IPS DF 19.7 (cell line): Measurements from ENCODE around the gene TRIM25.

Source experiments
- DNase-seq: peaks from one replicate; pipeline ENCODE4 v3.0.0-alpha.2; 2013; ENCODE audit warnings: low read depth, low spot score

The TRIM25 gene

GRCh38 chr17:56928586-56928985, 14.7 kb upstream of the TRIM25 start:
- DNase-seq: no peak

- DNase-seq: no peak
These were observed 12.9 kb upstream of the TRIM25 start for GRCh38 chr17:56926704-56927103.

DNA sequence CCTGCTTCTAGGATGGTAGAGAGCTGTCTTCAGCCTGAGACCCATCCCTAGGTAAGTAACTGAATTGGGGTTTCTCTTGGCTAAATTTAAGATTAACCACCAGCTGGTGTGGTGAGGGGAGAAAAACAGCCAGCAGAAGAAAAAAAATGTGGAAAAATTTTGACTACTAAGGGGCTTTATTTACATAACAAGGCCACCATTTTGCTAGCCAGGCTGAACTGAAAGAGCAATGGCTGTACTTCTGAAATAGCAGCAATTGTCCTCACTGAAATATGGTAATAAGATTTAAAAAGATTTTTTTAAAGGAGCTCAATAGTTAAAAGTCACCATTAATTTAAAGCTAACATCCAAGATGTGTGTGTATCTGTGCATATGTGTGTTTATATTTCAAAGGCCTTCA, 12.4 kb upstream of the TRIM25 start:
- DNase-seq: no peak

- no peak for DNase-seq
These were observed 11.2 kb upstream of the TRIM25 start for GRCh38 chr17:56925088-56925487.

- no peak for DNase-seq
These were observed 5.9 kb upstream of the TRIM25 start for GRCh38 chr17:56919717-56920116.

- no peak for DNase-seq
These were observed 5.1 kb upstream of the TRIM25 start for GRCh38 chr17:56918916-56919315.

- DNase-seq: no peak
These were observed 3.9 kb upstream of the TRIM25 start for GRCh38 chr17:56917559-56918296.

DNA sequence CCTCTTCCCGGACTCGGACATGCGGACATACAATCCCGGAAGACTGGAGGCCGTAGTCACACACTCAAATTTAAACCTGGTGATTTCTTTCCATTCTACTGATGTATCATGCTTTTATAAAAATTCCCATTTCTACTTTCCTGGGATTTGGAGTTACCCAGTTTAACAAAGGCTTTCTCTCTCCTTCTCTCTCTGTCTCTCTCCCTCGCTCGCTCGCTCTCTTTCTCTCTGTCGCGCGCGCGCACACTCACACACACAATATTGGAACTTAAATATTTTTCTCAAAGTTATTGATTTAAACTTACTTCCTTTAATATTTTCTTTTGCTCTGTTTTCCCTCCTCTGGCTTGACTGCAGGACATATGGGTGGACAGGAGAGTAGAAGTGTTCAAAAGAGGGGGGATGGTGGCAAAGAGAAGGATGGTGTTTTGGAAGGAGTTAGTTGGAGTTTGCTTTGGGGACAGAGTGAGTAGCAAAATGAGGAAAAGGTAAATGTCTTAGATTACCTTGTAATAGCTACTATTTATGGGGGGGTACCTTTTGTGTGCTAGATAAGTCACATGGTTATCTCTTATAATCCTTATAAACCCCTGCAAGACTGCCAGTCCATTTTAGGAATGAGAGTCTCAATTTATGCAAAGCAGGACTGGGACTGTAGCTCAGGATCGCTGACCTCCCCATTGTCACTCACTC, 878 bp upstream of the TRIM25 start:
- no peak for DNase-seq

GRCh38 chr17:56913353-56913866, 439 bp downstream of the TRIM25 start:
- no peak for DNase-seq

DNA sequence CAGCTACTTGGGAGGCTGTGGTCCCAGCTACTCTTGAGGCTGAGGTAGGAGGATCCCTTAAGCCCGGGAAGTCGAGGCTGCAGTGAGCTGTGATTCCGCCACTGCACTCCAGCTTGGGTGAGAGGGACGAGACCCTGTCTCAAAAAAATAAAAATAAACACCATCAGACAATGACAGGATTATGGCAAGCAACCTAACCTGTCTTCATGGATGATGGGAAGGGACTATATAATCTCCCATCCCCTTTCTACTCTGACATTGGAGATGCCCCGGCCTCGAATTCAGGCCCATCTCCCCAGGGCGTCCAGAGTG, 893 bp downstream of the TRIM25 start:
- no peak for DNase-seq

DNA sequence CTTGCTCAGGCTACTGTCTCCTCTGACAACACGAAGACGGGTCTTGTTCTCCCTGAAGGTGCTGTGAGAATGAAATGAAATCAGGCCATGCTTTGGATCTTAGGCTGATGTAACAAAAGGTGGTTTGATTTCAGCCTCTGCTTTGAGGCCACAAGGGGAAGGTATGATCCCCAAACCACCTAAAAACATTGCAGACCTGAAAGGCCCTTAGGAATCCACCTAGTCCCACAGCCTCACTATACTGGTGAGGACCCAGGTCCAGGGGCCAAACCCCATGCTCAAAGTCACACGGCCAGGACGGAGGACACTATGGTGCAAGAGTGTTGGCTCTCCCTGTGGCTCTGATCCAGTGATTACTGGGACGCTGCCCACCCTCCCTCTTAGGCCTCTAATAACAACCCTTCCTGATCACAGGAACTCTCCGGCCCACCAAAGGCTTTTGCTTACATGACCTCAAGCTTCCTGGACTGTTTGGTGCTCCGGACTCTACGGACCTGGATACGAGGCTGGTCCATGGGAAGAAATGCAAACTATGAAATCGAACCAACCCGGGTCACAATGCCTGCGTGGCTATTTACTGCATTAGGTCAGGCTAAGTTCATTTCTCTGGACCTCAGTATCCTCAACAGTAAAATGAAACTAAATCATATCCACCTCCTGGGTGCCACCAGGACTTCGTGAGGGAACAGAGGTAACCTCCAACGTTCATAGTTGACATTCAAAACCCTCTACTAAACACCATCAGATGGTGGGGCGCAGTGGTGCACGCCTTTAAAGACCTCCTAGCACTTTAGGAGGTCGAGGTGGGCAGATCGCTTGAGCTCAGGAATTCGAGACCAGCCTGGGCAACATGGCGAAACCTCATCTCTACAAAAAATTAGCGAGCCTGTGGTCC, 1.5 kb downstream of the TRIM25 start:
- no peak for DNase-seq

DNA sequence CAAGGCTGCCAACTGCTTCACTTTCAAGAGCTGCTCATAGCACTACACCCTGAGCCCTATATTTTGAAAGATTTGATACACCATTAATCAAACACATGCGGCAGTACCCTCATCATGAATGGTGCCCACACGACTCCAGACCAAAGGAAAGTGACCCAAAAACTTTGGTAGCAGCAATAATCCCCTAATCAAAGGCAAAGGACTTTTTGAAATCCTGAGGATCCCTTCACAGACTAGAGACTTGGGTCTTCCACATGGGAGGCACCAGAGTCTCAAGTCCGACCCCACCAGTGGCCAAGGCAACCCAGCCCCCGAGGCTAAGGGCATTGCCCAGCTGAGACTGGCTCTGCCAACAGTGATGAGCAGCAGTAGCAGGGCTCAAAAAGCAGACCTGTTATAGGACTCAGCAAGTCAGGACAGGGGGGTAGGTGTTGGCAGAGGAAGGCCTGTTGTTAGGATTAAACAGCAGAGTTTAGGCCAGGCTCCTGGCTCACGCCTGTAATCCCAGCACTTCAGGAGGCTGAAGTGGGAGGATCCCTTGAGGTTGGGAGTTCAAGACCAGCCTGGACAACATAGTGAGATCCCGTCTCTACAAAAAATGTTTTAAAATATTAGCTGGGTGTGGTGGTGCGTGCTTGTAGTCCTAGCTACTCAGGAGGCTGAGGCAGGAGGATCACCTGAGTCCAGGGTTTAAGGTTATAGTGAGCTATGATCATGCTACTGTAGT, 3.2 kb downstream of the TRIM25 start:
- DNase-seq: no peak

DNA sequence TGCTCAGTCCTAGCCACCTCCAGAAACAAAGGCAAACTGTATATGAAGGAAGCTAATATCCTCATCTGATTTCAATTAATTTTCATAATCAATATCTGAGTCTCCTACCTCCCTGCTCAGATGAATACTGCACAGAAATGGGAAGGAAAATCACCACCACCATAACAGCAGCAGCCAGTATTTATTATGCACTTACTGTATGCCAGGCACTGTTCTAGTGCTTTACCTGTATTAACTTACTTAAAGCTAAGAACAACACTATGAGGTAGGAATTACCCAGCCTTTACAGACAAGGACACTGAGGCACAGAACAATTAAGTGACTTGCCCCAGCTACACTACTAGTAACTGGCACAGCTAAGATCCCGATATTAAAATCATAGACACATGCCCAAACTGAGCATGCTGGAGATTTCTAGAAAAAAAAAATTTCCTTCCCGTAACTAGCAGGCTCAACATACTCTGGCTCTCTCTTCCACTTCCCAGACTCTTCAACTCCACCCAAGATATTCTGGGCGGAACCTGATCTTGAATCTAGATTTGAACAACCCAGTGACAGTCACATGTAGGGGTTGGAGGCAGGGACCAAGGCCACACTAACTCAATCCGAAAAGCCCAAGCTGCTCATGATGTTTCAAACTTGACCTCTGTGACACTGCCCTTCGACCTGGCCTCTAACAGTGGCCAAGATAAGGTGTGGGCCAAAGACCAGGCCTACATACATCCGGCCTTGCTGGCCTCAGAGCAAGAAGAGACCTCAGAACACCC, 3.9 kb downstream of the TRIM25 start:
- no peak for DNase-seq

- DNase-seq: no peak
These were observed 5.8 kb downstream of the TRIM25 start for GRCh38 chr17:56908001-56908542.

GRCh38 chr17:56903560-56903959, 10.3 kb downstream of the TRIM25 start:
- DNase-seq: no peak

DNA sequence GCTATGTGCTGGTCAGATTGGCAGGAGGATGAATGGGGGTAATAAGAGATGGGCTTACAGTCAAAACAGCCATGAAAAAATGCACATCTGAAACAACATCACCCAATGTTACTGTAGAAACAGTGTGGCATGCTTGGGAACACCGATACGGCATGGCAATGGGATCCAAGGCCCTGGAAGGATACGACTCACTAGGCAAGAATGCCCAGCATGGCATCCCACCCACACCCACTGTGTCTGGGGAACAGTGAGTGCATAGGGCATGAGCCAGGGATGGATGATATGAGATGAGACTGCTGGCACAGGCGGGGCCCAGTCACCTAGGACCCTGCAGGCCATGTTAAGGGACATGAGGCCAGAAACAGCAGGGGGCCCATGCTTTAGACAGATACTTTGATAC, 11.5 kb downstream of the TRIM25 start:
- DNase-seq: no peak

GRCh38 chr17:56899403-56899802, 14.4 kb downstream of the TRIM25 start:
- no peak for DNase-seq

GRCh38 chr17:56898874-56899273, 15.0 kb downstream of the TRIM25 start:
- DNase-seq: no peak

- no peak for DNase-seq
These were observed 16.0 kb downstream of the TRIM25 start for GRCh38 chr17:56897646-56898424.

DNA sequence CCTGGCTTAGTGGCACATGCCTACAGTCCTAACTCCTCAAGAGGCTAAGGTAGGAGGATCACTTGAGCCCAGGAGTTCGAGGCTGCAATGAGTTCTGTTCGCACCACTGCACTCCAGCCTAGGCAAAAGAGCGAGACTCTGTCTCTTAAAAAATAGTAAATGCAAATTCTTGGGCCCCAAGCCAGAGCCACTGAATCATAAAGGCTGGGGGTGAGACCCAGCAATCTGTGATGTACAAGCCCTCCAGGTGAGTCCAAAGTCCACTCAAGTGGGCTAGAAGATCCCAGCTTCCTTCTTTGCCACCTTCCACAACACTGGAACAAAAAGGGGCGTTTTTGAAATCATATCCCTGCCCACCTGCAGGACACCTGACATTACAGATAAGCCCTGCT, 16.9 kb downstream of the TRIM25 start:
- DNase-seq: no peak
